NT2/D1 (cell line): ENCODE data around the gene PLEKHA5.

ENCODE experiments used
- DNase-seq: peaks from one replicate; pipeline ENCODE4 v3.0.0-alpha.2; 2011; ENCODE audit warnings: low read depth, low spot score
- H3K27me3 ChIP-seq: 2 replicates; pipeline ENCODE4 v1.6.0; 2011; ENCODE audit warnings: mild to moderate bottlenecking; ENCODE audit not compliant: insufficient read length, insufficient read depth
- H3K36me3 ChIP-seq: 2 replicates; pipeline ENCODE4 v1.6.1; 2011; ENCODE audit warnings: mild to moderate bottlenecking, low read length, mixed read lengths; ENCODE audit not compliant: insufficient read depth, insufficient read length
- H3K4me1 ChIP-seq: 2 replicates; pipeline ENCODE4 v1.5.1; 2011; ENCODE audit not compliant: insufficient read depth, insufficient read length
- H3K4me3 ChIP-seq: 2 replicates; pipeline ENCODE4 v1.5.1; 2011; ENCODE audit warnings: low read depth; ENCODE audit not compliant: insufficient read length
- H3K9ac ChIP-seq: 2 replicates; pipeline ENCODE4 v1.6.0; 2011; ENCODE audit warnings: low read depth; ENCODE audit not compliant: insufficient read length
- H3K9me3 ChIP-seq: 2 replicates; pipeline ENCODE4 v1.5.1; 2011; ENCODE audit warnings: mild to moderate bottlenecking, low read length; ENCODE audit not compliant: insufficient read depth
- SUZ12 ChIP-seq: IDR thresholded peaks from 2 replicates; pipeline ENCODE4 v1.6.1; 2011; ENCODE audit not compliant: insufficient read length, insufficient read depth; ENCODE audit errors: extremely low read depth
- YY1 ChIP-seq: IDR thresholded peaks from 2 replicates; pipeline ENCODE4 v1.6.1; 2011; ENCODE audit not compliant: insufficient read length, insufficient read depth
- ZNF274 ChIP-seq: IDR thresholded peaks from 2 replicates; pipeline ENCODE4 v1.6.1; 2011; ENCODE audit warnings: mild to moderate bottlenecking, low read depth, low read length

The PLEKHA5 gene

GRCh38 chr12:19307451-19307850 is 177.9 kb downstream of the PLEKHA5 start:
- H3K4me1 ChIP-seq: no peaks in the 10 kb centered on the region
- H3K9me3 ChIP-seq: no peaks in the 10 kb centered on the region
- DNase-seq: no peak
- TF ChIP-seq SUZ12 (no peak), YY1 (no peak), ZNF274 (no peak)
- H3K9ac ChIP-seq: no peak overlapping the region
- H3K27me3 ChIP-seq: no peaks in the 10 kb centered on the region
- no peak overlapping the region for H3K4me3 ChIP-seq
- peaks cover 23% of the 10 kb centered on the region for H3K36me3 ChIP-seq

GRCh38 chr12:19311165-19311564 is 181.6 kb downstream of the PLEKHA5 start:
- DNase-seq: no peak
- no peak overlapping the region for H3K4me3 ChIP-seq
- H3K4me1 ChIP-seq: no peaks in the 10 kb centered on the region
- H3K9ac ChIP-seq: no peak overlapping the region
- H3K9me3 ChIP-seq: no peaks in the 10 kb centered on the region
- TF ChIP-seq YY1 (no peak), SUZ12 (no peak), ZNF274 (no peak)
- H3K27me3 ChIP-seq: no peaks in the 10 kb centered on the region
- peaks cover 9% of the 10 kb centered on the region for H3K36me3 ChIP-seq

DNA sequence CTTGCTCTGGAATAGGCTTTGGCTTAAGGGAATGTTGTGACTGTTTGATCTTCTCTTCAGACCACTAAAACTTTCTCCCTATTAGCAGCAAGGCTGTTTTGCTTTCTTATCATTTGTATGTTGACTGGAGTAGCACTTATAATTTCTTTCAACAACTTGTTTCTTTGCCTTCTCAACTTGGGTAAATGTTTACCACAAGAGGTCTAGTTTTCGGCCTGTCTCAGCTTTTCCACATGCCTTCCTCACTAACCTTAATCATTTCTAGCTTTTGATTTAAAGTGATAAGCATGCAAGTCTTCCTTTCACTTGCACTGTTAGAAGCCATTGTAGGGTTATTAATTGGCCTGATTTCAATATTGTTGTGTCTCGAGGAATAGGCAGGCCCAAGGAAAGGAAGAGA is 183.1 kb downstream of the PLEKHA5 start:
- no peaks in the 10 kb centered on the region for H3K4me1 ChIP-seq
- H3K9ac ChIP-seq: no peak overlapping the region
- no peak for DNase-seq
- no peak overlapping the region for H3K4me3 ChIP-seq
- H3K9me3 ChIP-seq: no peaks in the 10 kb centered on the region
- no peaks in the 10 kb centered on the region for H3K27me3 ChIP-seq
- no peak for TF ChIP-seq SUZ12
- no peak for TF ChIP-seq ZNF274
- no peak for TF ChIP-seq YY1
- H3K36me3 ChIP-seq: no peaks in the 10 kb centered on the region

GRCh38 chr12:19316425-19316824 is 186.9 kb downstream of the PLEKHA5 start:
- H3K4me1 ChIP-seq: no peaks in the 10 kb centered on the region

DNA sequence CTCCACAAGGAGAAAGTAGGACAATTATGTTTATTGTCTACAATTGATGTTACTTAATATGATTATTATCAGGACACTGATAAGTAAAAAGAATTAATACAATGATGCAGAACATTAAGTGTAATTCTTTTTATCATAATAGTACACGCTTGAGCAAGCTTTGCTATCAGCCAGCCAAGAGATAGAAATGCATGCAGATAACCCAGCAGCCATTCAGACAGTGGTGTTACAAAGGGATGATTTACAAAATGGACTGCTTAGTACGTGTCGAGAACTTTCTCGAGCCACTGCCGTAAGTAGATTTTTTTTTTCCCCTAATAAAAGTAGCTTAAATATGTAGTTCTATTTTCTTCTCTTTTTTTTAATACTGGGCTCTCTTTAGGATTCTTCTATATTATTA is 192.8 kb downstream of the PLEKHA5 start:
- H3K9ac ChIP-seq: no peak overlapping the region
- TF ChIP-seq SUZ12: no peak
- no peak for TF ChIP-seq ZNF274
- no peak for TF ChIP-seq YY1
- no peak for DNase-seq
- no peaks in the 10 kb centered on the region for H3K27me3 ChIP-seq
- no peaks in the 10 kb centered on the region for H3K4me1 ChIP-seq
- no peak overlapping the region for H3K4me3 ChIP-seq
- no peaks in the 10 kb centered on the region for H3K9me3 ChIP-seq
- H3K36me3 ChIP-seq: peaks cover 39% of the 10 kb centered on the region

More at GRCh38 chr12:19316425-19316824, 186.9 kb downstream of the PLEKHA5 start:
- H3K9me3 ChIP-seq: no peaks in the 10 kb centered on the region
- no peak overlapping the region for H3K9ac ChIP-seq
- no peak overlapping the region for H3K4me3 ChIP-seq
- no peak for TF ChIP-seq SUZ12
- no peak for TF ChIP-seq YY1
- TF ChIP-seq ZNF274: no peak
- no peaks in the 10 kb centered on the region for H3K27me3 ChIP-seq
- DNase-seq: no peak
- peaks cover 7% of the 10 kb centered on the region for H3K36me3 ChIP-seq

DNA sequence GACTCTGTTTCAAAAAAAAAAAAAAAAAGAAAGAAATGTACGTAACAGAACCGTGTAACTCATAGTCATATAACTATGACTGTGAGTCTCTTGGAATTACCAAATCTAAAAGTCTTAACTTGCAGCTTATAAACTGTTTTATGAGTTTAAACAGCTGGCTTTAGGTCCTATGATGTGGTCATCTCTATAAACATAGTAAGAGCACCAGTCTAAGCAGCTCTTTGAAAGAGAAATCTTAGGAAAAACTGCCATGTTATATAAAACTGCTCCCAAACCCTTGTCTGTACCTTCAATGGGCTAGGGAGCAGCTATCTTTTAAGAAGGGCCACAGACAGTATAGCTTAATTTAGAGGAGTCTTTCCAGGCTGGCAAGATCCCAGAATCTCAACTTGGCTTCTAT is 194.3 kb downstream of the PLEKHA5 start:
- Histone ChIP-seq H3K4me1 (no peaks in the 10 kb centered on the region), H3K9ac (no peak overlapping the region), H3K36me3 (peaks cover 39% of the 10 kb centered on the region), H3K27me3 (no peaks in the 10 kb centered on the region), H3K4me3 (no peak overlapping the region), H3K9me3 (no peaks in the 10 kb centered on the region)
- TF ChIP-seq YY1 (no peak), SUZ12 (no peak), ZNF274 (no peak)
- no peak for DNase-seq

DNA sequence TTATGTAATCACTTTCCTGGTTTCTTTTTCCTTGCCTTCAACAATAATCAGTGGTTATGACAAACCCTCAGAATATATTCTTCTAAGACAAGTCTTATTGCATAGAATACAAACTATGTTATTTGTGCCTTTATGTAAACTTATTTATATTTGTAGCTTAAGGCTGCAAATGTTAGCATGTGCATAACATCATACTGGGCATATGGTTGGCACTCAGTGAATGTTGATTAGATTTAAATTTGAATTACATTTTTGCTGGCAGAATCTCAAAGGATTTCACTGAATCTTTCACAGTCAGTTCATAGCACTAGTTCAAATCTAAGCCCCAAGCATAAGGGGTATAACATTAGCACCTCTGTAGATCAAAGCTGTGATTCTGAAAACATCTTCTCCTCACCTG is 196.6 kb downstream of the PLEKHA5 start:
- H3K27me3 ChIP-seq: no peaks in the 10 kb centered on the region
- no peaks in the 10 kb centered on the region for H3K4me1 ChIP-seq
- TF ChIP-seq ZNF274 (no peak), SUZ12 (no peak), YY1 (no peak)
- no peaks in the 10 kb centered on the region for H3K9me3 ChIP-seq
- DNase-seq: no peak
- peaks cover 38% of the 10 kb centered on the region for H3K36me3 ChIP-seq
- H3K4me3 ChIP-seq: no peak overlapping the region
- no peak overlapping the region for H3K9ac ChIP-seq

DNA sequence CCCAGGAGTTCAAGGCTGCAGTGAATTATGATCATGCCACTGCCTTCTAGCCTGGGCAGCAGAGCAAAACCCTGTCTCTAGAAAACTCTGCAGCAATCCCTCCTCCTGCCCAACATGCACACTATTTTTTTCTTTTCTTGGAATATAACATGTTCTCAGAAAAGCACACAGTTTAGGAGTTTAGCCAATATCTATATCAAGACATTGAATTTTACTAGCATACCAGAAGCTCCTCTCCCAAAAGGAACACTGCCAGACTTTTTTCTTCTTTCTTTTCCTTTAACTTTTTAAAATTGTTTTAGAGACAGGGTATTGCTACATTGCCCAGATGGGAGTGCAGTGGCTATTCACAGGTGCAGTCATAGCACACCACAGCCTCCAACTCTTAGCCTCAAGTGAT is 202.7 kb downstream of the PLEKHA5 start:
- Histone ChIP-seq H3K4me3 (no peak overlapping the region), H3K4me1 (no peaks in the 10 kb centered on the region), H3K27me3 (no peaks in the 10 kb centered on the region), H3K9ac (no peak overlapping the region), H3K9me3 (no peaks in the 10 kb centered on the region), H3K36me3 (peaks cover 32% of the 10 kb centered on the region)
- TF ChIP-seq ZNF274: no peak
- no peak for DNase-seq
